Activated CD4-positive, alpha-beta T cell treated with anti-CD3 and anti-CD28 coated beads, Interleukin-2, Interleukin-4, amounts not matched to agents 100 ng/mL and 50 ng/mL, durations not matched to agents 16 hours and 8 hours (primary cell): ENCODE measurements around the gene RFK.
"Not testable (repeated sequence)": the region's sequence is repeated elsewhere in the genome, so short reads cannot be mapped to it uniquely, and the experiment has no call there.

Experiments
- DNase-seq: peaks from one replicate; pipeline ENCODE4 v3.0.0-alpha.2; 2020; ENCODE audit warnings: low spot score

RFK gene

GRCh38 chr9:76370396-76371023 lies 23.7 kb downstream of the RFK start:
- no peak for DNase-seq

DNA sequence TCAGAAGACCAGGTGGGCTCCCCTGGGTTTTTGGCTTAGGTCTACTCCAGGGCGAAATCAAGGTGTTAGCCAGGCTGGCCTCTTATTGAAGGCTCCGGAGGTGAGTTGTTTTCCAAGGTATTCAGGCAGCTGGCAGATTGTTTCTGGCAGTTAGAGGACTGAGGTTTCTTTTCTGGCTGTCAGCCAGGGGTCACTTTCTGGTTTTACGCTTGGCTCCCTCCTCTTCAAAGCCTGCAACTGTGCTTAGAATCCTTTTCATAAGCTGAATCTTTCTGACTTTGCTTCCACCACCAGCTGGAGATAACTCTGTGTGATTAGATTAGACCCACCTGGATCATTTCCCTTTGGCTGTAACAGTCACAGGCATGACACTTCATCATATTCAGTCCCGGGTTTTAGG lies 24.6 kb downstream of the RFK start:
- DNase-seq = no peak

GRCh38 chr9:76366275-76366674 lies 28.0 kb downstream of the RFK start:
- DNase-seq = no peak

- no peak for DNase-seq
Observed at GRCh38 chr9:76365028-76365427, 29.2 kb downstream of the RFK start.

- DNase-seq = no peak
Observed at GRCh38 chr9:76363032-76363395, 31.2 kb downstream of the RFK start.

- DNase-seq = not testable (repeated sequence)
Observed at GRCh38 chr9:76362332-76363031, 31.7 kb downstream of the RFK start.

DNA sequence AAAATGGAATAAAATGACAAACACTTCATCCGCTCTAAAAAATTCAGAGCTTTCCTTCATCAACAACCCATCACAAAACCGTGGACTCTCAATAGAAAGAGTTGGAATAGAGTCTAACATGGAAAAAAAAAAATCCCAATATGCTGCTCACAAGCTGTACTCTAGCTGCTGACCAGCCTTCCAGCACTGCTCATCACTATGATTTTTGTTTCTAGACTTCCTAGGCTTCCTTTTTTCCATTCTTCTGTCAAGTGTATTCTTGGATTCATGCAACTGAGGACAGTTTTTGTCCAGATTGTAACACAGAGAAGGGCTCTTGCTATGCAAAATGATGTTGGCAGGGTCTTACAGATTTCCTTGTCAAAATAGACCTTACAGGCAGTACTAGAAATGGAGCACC lies 34.5 kb downstream of the RFK start:
- DNase-seq = no peak

DNA sequence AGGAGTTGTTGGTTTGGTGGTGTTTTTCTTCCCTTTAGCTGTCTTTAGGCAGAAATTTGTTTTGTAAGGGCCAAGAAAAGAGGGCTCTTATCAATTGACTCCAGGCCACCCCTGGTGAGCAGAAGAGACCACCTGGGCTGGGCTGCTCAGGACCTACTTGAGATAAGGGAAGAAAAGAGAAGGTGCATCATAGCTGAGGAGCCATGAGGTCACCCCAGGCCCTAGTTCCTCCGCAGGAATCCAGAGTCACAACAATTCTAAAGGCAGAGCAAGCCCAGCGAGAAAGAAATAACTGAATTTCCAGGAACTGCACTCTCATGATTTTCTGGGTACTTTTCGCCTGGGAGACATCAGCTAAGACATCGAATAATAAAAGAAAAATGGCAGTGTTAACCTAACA lies 34.9 kb downstream of the RFK start:
- DNase-seq = no peak

DNA sequence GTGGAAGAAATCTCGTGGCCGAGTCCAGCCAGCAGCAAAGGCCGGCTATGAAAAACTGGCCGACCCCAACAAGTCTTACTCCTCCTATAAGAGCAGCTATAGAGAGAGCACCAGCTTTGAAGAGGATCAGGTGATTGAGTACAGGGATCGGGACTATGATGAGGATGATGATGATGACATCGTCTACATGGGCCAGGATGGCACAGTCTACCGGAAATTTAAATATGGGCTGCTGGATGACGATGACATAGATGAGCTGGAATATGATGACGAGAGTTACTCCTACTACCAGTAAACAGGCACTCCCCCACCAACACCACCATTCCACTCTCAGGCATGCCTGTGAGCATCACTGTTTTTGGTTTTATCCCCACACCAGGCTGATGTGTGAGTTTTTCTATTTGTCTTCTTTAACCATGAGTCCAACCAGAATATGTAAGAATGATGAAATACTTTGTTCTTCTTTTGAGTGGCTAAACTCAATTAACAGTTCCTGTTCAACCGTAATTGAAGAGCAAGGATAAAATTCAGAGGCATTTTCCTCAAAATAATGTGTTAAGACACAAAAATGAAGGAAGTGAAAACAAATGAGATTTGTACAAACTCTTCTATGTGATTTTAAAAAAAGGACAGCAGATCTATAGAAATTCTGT lies 35.5 kb downstream of the RFK start:
- no peak for DNase-seq

- no peak for DNase-seq
Observed at GRCh38 chr9:76357555-76357954, 36.7 kb downstream of the RFK start.

- no peak for DNase-seq
Observed at GRCh38 chr9:76355886-76356285, 38.3 kb downstream of the RFK start.

DNA sequence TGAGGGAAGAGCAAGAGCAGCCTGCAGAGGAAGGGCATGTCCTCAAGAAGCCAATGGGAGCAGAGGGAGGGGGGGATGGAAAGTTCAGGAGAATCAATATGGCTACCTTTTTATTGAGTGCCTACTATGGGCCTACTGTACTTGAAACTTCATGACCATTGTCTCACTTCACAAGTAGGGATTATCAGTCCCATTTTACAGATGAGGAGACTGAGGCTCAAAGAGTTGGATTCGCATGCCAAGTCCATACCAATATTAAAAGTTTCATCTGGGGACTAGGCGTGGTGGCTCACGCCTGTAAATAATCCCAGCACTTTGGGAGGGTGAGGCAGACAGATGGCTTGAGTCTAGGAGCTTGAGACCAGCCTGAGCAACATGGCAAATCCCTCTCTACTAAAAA lies 40.0 kb downstream of the RFK start:
- no peak for DNase-seq

- DNase-seq = no peak
Observed at GRCh38 chr9:76353280-76353679, 40.9 kb downstream of the RFK start.

GRCh38 chr9:76352026-76352620 lies 42.1 kb downstream of the RFK start:
- DNase-seq = no peak

DNA sequence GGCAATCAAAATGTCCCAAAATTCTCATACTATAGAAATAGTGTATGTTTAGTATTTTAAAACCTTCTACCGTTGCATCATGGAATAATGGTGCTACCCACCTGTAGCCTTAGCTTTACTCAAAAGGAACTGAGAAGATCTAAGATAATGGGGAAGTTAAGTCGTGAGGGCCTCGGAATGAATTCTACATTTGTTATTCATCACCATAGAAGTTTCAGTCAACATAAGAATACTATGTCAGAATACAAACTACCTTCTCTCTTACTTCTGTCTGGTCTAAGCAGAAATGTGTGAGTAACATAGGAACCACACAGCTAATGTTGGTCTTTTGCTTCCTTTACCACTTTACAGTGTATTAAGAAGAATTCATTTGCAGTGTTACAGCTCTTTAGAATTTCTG lies 43.2 kb downstream of the RFK start:
- DNase-seq = no peak

DNA sequence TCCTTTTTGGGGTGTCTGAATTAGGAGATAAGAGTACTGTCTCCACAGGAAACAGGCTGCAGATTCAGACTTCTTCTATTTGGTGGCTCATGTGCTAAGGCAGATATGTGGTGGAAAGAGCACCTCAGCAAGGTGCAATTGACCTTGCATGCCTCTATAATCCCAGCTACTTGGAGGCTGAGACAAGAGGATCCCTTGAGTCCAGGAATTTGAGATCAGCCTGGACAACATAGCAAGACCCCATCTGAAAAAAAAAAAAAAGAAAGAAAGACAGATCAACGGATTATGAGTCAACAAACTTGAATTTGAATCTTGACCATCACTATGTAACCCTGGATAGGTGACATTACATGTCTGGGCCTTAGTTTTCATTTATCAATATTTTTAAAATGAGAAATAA lies 44.4 kb downstream of the RFK start:
- DNase-seq = no peak

DNA sequence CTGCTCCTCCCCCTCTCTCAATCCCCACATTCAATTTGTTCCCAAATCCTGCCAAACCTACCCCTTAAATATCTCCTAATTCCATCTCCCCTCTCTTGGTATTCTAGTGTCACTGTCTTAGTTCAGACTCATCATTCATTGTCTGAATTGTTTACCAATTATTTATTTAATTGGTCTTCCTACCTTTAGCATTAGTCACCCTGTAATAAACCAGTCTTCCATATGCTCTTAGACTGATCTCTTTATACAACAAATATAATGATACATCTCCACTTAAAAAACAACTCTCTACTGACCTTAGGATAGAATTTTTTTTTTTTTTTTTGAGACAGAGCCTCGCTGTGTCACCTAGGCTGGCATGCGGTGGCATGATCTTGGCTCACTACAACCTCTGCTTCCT lies 51.4 kb downstream of the RFK start:
- DNase-seq = no peak

GRCh38 chr9:76342201-76342600 lies 52.0 kb downstream of the RFK start:
- no peak for DNase-seq

DNA sequence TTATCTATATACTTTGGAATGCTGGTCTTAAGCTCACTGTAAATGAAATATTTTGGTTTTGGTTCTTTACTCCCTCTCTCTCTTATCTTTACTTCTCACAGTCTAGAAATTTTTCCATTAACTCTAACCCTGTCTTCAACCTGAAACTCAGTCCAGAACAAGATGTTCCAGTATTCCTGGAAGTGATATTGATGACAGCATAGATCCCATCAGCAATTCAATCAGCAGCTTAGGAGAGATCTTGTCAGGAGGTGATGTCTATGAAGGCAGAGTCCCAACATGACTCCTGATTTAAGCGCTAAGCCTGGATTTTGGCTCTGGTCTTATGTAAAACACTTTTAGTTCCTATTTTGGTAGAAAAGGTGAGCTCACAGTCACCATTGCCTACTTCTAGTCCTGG lies 52.6 kb downstream of the RFK start:
- no peak for DNase-seq

GRCh38 chr9:76338418-76338817 lies 55.8 kb downstream of the RFK start:
- no peak for DNase-seq

DNA sequence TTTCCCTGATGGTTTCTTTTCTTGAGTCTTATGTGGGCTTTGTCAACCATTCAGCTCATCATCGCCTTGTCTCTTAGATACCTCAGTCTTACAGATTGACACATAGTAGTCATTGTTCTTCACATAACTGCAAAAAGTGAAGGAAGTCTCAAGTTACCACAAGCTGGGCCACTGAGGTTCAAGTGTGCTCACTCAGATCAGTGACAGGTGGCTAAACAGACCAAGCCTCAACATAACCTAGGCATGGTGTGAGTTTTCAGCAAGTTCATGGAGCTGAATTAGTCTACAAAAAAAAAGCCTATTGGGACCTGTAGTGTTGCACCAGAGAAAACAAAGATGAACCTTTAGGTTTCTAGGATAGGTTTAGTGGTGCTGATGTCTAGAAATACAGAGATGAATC lies 58.2 kb downstream of the RFK start:
- no peak for DNase-seq
